H9 (cell line): ENCODE measurements around the gene RHOA. TPM values are rescaled to one million over a fixed set of nuclear protein-coding genes. Genes with fewer than 3 reads are reported as not detected.
A peak's percentile ranks its signal among the peaks of the same experiment; 100 is the strongest.

ENCODE experiments used
- DNase-seq: peaks from one replicate; pipeline ENCODE4 v3.0.0-alpha.2; 2017
- H2AFZ ChIP-seq: one replicate; pipeline ENCODE4 v1.6.1; 2013; ENCODE audit warnings: mild to moderate bottlenecking, low read length, control low read depth, moderate library complexity
- H2AK5ac ChIP-seq: 2 replicates; pipeline ENCODE4 v1.6.1; 2013; ENCODE audit warnings: low read length, control low read depth, mixed read lengths; ENCODE audit not compliant: insufficient read length
- H2BK120ac ChIP-seq: one replicate; pipeline ENCODE4 v1.6.1; 2013; ENCODE audit warnings: low read depth, mild to moderate bottlenecking, low read length, control low read depth, inconsistent platforms; ENCODE audit not compliant: poor library complexity, severe bottlenecking
- H2BK12ac ChIP-seq: 2 replicates; pipeline ENCODE4 v1.6.1; 2013; ENCODE audit warnings: low read length, control low read depth, mixed read lengths, low read depth; ENCODE audit not compliant: insufficient read length
- H2BK15ac ChIP-seq: 2 replicates; pipeline ENCODE4 v1.6.1; 2013; ENCODE audit warnings: low read depth, low read length, control low read depth
- H2BK20ac ChIP-seq: one replicate; pipeline ENCODE4 v1.6.1; 2013; ENCODE audit warnings: low read depth, mild to moderate bottlenecking, low read length, control low read depth, inconsistent platforms; ENCODE audit not compliant: poor library complexity, severe bottlenecking
- H2BK5ac ChIP-seq: 2 replicates; pipeline ENCODE4 v1.6.1; 2013; ENCODE audit warnings: low read length, control low read depth, mixed read lengths; ENCODE audit not compliant: insufficient read length
- H3K14ac ChIP-seq: 2 replicates; pipeline ENCODE4 v1.6.1; 2013; ENCODE audit warnings: low read length, control low read depth; ENCODE audit not compliant: insufficient read depth
- H3K18ac ChIP-seq: 2 replicates; pipeline ENCODE4 v1.6.1; 2013; ENCODE audit warnings: low read depth, mild to moderate bottlenecking, mixed read lengths, low read length, control low read depth; ENCODE audit not compliant: insufficient read length
- H3K23ac ChIP-seq: 2 replicates; pipeline ENCODE4 v1.6.1; 2013; ENCODE audit warnings: low read length, control low read depth, mixed read lengths, low read depth; ENCODE audit not compliant: insufficient read length
- H3K23me2 ChIP-seq: 2 replicates; pipeline ENCODE4 v1.6.1; 2013; ENCODE audit warnings: low read depth, mild to moderate bottlenecking, mixed read lengths, low read length, control low read depth; ENCODE audit not compliant: insufficient read length, poor library complexity, severe bottlenecking
- H3K27ac ChIP-seq: 2 replicates; pipeline ENCODE4 v1.5.1; 2013; ENCODE audit warnings: low read length, control low read depth, mixed read lengths, low read depth; ENCODE audit not compliant: insufficient read length
- H3K27me3 ChIP-seq: 2 replicates; pipeline ENCODE4 v1.6.1; 2013; ENCODE audit warnings: low read length, control low read depth, inconsistent platforms; ENCODE audit not compliant: insufficient read depth
- H3K4ac ChIP-seq: 2 replicates; pipeline ENCODE4 v1.6.1; 2013; ENCODE audit warnings: low read depth, mild to moderate bottlenecking, control low read depth, inconsistent platforms, low read length, moderate library complexity
- H3K4me1 ChIP-seq: 2 replicates; pipeline ENCODE4 v1.6.1; 2013; ENCODE audit warnings: low read length, control low read depth, inconsistent platforms; ENCODE audit not compliant: insufficient read depth
- H3K4me2 ChIP-seq: 2 replicates; pipeline ENCODE4 v1.6.1; 2013; ENCODE audit warnings: low read length, control low read depth, mixed read lengths; ENCODE audit not compliant: insufficient read length, insufficient read depth
- H3K56ac ChIP-seq: 2 replicates; pipeline ENCODE4 v1.6.1; 2013; ENCODE audit warnings: low read depth, mild to moderate bottlenecking, mixed read lengths, low read length, control low read depth; ENCODE audit not compliant: insufficient read length
- H3K79me1 ChIP-seq: 2 replicates; pipeline ENCODE4 v1.6.1; 2013; ENCODE audit warnings: low read depth, mild to moderate bottlenecking, moderate library complexity, low read length, control low read depth, inconsistent platforms; ENCODE audit not compliant: insufficient read depth, poor library complexity, severe bottlenecking
- H3K79me2 ChIP-seq: 2 replicates; pipeline ENCODE4 v1.6.1; 2013; ENCODE audit warnings: low read length, control low read depth, inconsistent platforms; ENCODE audit not compliant: insufficient read depth
- H3K9ac ChIP-seq: 2 replicates; pipeline ENCODE4 v1.6.1; 2013; ENCODE audit warnings: low read length, control low read depth, mixed read lengths; ENCODE audit not compliant: insufficient read length; ENCODE audit errors: extremely low read depth
- H3K9me3 ChIP-seq: one replicate; pipeline ENCODE4 v1.6.1; 2013; ENCODE audit warnings: low read depth, low read length, inconsistent platforms; ENCODE audit not compliant: control insufficient read depth
- H3T11ph ChIP-seq: one replicate; pipeline ENCODE4 v1.6.1; 2013; ENCODE audit warnings: mild to moderate bottlenecking, low read length, control low read depth, inconsistent platforms
- H4K20me1 ChIP-seq: one replicate; pipeline ENCODE4 v1.6.1; 2013; ENCODE audit not compliant: control insufficient read depth, insufficient read length, insufficient read depth
- H4K5ac ChIP-seq: 2 replicates; pipeline ENCODE4 v1.6.1; 2013; ENCODE audit warnings: low read depth, mild to moderate bottlenecking, mixed read lengths, low read length, control low read depth; ENCODE audit not compliant: insufficient read length
- H4K8ac ChIP-seq: replicated peaks from 2 replicates; pipeline ENCODE4 v1.6.1; 2013; ENCODE audit warnings: low read length, control low read depth, mixed read lengths, low read depth; ENCODE audit not compliant: insufficient read length
- H4K91ac ChIP-seq: 2 replicates; pipeline ENCODE4 v1.6.1; 2013; ENCODE audit warnings: low read depth, mild to moderate bottlenecking, moderate library complexity, mixed read lengths, low read length, control low read depth; ENCODE audit not compliant: insufficient read length
- H3K27ac Mint-ChIP-seq, 3 experiments: 2 replicates in 2 of 3; 3 replicates in 1 of 3; pipeline ENCODE4 v1.8.0; 2020 to 2021; ENCODE audit warnings: mixed read lengths in 3 of 3, mild to moderate bottlenecking in 1 of 3, moderate library complexity in 1 of 3
- H3K27me3 Mint-ChIP-seq: 2 replicates; pipeline ENCODE4 v1.8.0; 2021; ENCODE audit warnings: low read depth, mild to moderate bottlenecking, moderate library complexity, mixed read lengths
- H3K36me3 Mint-ChIP-seq, 3 experiments: 2 replicates in 2 of 3; 3 replicates in 1 of 3; pipeline ENCODE4 v1.8.0; 2020 to 2021; ENCODE audit warnings: low read depth in 3 of 3, mixed read lengths in 3 of 3; ENCODE audit not compliant: insufficient read depth in 1 of 3
- H3K4me1 Mint-ChIP-seq, 2 experiments: 2 replicates each; pipeline ENCODE4 v1.8.0; 2020; ENCODE audit warnings: mixed read lengths in 2 of 2
- H3K4me3 Mint-ChIP-seq, 2 experiments: 2 replicates in 1 of 2; 3 replicates in 1 of 2; pipeline ENCODE4 v1.8.0; 2020 to 2021; ENCODE audit warnings: mild to moderate bottlenecking in 2 of 2, mixed read lengths in 2 of 2, moderate library complexity in 1 of 2
- H3K9me3 Mint-ChIP-seq, 2 experiments: 2 replicates in 1 of 2; 3 replicates in 1 of 2; pipeline ENCODE4 v1.8.0; 2020; ENCODE audit warnings: mild to moderate bottlenecking in 2 of 2, mixed read lengths in 2 of 2, moderate library complexity in 1 of 2
- CTCF ChIP-seq: fragments of 200-600 bp; sonication (generic); conservative IDR thresholded peaks from 3 replicates; pipeline ENCODE4 v1.8.0; 2021; ENCODE audit warnings: antibody characterized with exemption, mild to moderate bottlenecking
- WGBS: extraction: QIAGEN DNeasy Blood & Tissue Kit; methylation state at CpG from one replicate; pipeline ENCODE4 v1.1.7; 2013; ENCODE audit warnings: missing lambda C conversion rate, low lambda C conversion rate, mixed read lengths; ENCODE audit not compliant: insufficient read length; ENCODE audit errors: extremely low coverage; 5-methylcytosine and 5-hydroxymethylcytosine counted together
- total RNA-seq: library from RNA; stranded (reverse); gene quantifications from 2 replicates; pipeline ENCODE4 v1.2.1, GENCODE V29; 2021

RHOA gene
- total RNA-seq, 1 experiment from 2014 or later, result 403 TPM

GRCh38 chr3:49327485-49327884 lies 84.3 kb downstream of the RHOA start:
- H3K36me3 Mint-ChIP-seq, result peaks cover 25 to 79% (median 52%) of the 10 kb centered on the region in 3 experiments; a peak in 6 of 7 replicates
- Histone ChIP-seq H3K79me2 (no peaks in the 10 kb centered on the region), H3K14ac (no peak overlapping the region), H2BK15ac (no peak overlapping the region), H3K23me2 (no peaks in the 10 kb centered on the region), H3K4me2 (no peak overlapping the region), H3K9me3 (no peaks in the 10 kb centered on the region), H4K5ac (no peak overlapping the region), H2BK12ac (no peak overlapping the region), H3K9ac (no peak overlapping the region), H2AFZ (no peak overlapping the region), H2AK5ac (no peak overlapping the region), H2BK120ac (no peak overlapping the region), H4K8ac (no peak overlapping the region), H3K4me1 (no peaks in the 10 kb centered on the region), H3K79me1 (no peaks in the 10 kb centered on the region), H3K56ac (no peak overlapping the region), H3K18ac (no peak overlapping the region), H2BK5ac (no peak overlapping the region), H3K23ac (no peak overlapping the region), H3K27me3 (no peaks in the 10 kb centered on the region), H3T11ph (no peak overlapping the region), H2BK20ac (no peak overlapping the region), H3K27ac (no peak overlapping the region), H4K20me1 (no peaks in the 10 kb centered on the region), H4K91ac (no peak overlapping the region), H3K4ac (no peak overlapping the region)
- H3K9me3 Mint-ChIP-seq, result no peaks in the 10 kb centered on the region; a peak in 1 of 5 replicates
- H3K4me3 Mint-ChIP-seq, result no peak overlapping the region
- no peaks in the 10 kb centered on the region for H3K4me1 Mint-ChIP-seq
- TF ChIP-seq CTCF, result peak; percentile 46; the same call in 2 of the 3 replicates
- no peaks in the 10 kb centered on the region for H3K27me3 Mint-ChIP-seq
- no CpG with 5 or more reads among the region's 7 CpGs for WGBS
- DNase-seq, result no peak
- H3K27ac Mint-ChIP-seq, result no peak overlapping the region
